LNCaP clone FGC (cell line): ENCODE measurements around the gene SLC39A13.

Experiments used
- DNase-seq: peaks from one replicate; pipeline ENCODE4 v3.0.0-alpha.2; 2011; ENCODE audit warnings: low read depth
- H3K4me3 ChIP-seq: 2 replicates; pipeline ENCODE4 v1.5.1; 2011; ENCODE audit warnings: mild to moderate bottlenecking, low read depth, low read length, control low read depth
- TF ChIP-seq, protein P1 (sequence below): IDR thresholded peaks from 2 replicates; pipeline ENCODE4 v1.5.1; 2012; ENCODE audit warnings: mild to moderate bottlenecking; ENCODE audit not compliant: control insufficient read depth, insufficient read depth; ENCODE audit errors: extremely low read depth

The SLC39A13 gene

GRCh38 chr11:47431356-47432083 is 23.1 kb downstream of the SLC39A13 start:
- H3K4me3 ChIP-seq: no peak overlapping the region
- DNase-seq: no peak
- TF ChIP-seq, protein P1, sequence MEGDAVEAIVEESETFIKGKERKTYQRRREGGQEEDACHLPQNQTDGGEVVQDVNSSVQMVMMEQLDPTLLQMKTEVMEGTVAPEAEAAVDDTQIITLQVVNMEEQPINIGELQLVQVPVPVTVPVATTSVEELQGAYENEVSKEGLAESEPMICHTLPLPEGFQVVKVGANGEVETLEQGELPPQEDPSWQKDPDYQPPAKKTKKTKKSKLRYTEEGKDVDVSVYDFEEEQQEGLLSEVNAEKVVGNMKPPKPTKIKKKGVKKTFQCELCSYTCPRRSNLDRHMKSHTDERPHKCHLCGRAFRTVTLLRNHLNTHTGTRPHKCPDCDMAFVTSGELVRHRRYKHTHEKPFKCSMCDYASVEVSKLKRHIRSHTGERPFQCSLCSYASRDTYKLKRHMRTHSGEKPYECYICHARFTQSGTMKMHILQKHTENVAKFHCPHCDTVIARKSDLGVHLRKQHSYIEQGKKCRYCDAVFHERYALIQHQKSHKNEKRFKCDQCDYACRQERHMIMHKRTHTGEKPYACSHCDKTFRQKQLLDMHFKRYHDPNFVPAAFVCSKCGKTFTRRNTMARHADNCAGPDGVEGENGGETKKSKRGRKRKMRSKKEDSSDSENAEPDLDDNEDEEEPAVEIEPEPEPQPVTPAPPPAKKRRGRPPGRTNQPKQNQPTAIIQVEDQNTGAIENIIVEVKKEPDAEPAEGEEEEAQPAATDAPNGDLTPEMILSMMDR: no peak

DNA sequence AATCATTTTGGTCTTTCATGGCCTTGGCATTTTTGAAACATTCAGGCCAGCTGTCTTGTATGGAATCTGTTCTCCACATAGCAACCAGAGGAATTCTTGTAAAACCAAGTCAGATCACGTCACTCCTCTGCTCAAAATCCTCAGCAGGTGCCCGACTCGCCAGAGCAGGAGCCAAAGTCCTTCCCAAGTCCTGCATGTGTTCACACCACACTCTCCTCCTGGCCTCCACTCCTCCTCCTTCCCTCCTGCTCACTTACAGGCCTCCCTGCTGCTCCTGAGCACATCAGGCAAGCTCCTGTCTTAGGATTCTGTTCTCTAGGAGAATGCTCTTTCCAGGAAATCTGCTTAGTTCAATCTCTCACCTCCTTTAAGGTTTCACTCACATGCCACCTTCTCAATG is 24.8 kb downstream of the SLC39A13 start:
- H3K4me3 ChIP-seq: no peak overlapping the region
- TF ChIP-seq, protein P1: no peak
- no peak for DNase-seq

DNA sequence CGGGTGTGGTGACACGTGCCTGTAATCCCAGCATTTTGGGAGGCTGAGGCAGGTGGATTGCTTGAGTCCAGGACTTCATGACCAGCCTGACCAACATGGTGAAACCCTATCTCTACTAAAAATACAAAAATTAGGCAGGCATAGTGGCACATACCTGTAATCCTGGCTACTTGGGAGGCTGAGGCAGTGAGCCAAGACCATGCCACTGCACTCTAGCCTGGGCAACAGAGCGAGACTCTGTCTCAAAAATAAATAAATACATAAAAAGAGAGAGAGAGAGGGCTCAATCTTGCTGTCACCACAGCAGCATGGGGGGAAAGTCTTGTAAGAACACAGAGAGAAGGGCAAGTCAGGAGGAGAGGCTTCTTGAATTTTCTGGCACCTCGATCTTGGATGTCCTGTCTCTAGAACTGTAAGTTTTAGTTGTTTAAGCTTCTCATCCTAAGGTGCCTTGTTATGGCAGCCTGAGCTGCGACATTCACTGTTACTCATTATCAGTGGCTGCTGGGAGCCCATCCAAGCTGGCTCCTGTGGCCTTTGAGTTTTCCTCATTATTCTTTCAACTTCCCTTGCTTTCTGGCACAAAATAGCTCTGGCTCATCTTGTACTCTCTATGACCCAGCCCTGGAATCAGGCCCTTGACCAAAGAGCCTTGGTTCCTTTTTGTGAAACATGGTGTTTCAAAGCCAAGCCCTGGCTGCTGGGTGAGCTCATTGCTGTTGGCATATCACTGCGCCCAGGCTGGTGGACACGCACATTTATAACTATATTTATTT is 25.8 kb downstream of the SLC39A13 start:
- TF ChIP-seq, protein P1: no peak
- DNase-seq: no peak
- no peak overlapping the region for H3K4me3 ChIP-seq

DNA sequence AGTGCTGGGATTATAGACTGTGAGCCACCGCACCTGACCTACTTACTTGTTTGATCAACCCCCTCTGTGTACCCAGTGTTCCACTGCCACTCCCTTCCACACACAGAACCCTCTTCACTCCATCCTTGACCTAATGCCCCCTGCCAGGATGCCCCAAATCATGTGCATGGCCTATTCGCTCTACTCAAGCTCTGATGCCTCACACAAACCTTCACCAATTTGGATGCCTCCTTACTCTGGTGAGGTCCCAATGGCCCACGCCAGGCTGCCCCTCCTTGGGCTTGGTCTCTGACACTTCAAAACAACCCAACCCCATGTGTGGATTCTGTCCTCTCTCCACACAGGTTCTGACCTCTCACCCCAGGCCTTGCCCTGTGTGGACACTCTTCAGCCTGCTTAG is 27.3 kb downstream of the SLC39A13 start:
- TF ChIP-seq, protein P1: no peak
- no peak overlapping the region for H3K4me3 ChIP-seq
- no peak for DNase-seq

DNA sequence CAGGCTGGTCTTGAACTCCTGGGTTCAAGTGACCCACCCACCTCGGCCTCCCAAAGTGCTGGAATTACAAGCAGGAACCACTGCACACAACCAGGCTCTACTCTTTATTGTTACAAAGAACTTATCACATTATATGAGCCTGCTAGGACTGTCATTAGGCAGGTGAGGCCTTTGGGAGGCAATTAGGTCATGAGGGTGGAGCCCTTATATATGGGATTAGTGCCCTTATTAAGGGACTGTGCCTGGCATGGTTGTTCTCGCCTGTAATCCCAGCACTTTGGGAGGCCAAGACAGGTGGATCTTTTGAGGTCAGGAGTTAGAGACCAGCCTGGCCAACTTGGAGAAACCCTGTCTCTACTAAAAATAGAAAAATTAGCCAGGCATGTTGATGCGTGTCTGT is 28.3 kb downstream of the SLC39A13 start:
- DNase-seq: no peak
- TF ChIP-seq, protein P1: no peak
- H3K4me3 ChIP-seq: no peak overlapping the region

DNA sequence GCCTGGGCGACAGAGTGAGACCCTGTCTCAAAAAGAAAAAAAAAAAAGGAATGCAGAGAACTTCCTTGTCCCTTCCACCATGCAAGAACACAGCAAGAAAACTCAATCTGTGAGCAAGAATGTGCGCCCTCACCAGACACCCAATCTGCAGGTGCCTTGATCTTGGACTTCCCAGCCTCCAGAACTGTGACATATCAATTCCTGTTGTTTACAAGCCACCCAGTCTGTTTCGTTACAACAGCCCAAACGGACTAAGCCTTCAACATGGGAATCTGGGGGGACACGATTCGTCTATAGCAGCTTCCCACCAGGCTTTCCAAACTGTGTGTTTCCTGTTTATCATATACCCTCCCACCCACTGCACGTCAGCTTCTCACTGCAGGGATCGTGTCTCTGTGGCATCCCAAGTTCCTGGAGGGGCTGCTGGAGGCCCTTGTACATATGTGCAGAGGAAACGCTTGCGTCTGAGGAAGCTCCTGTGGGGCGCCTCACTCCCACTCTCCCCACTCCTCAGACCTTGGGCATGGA is 28.9 kb downstream of the SLC39A13 start:
- H3K4me3 ChIP-seq: no peak overlapping the region
- TF ChIP-seq, protein P1: no peak
- DNase-seq: no peak
